ENCODE data around the gene SHCBP1L. TPM values are rescaled to one million over a fixed set of nuclear protein-coding genes. Genes with fewer than 3 reads are reported as not detected.

The SHCBP1L gene
- total and polyA plus RNA-seq, 7 donors = not detected

DNA sequence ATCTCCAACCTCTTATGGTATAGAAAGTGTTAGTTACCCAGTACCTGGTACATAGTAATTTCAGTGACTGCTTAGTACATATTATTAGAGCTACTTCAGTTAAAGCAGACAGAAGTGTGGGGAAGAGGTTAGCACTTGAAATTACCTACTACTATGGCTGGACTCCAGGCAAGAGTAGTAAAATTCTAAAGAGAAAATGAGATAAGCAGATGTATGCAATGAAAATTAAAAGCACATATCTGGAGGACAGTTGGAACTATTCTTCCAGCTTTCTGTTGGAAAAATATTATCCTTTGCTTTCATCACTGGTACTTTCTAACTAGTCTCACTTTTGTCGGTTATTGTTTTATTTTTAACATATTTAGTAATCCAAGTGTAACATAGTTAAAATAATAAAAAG, 90.1 kb downstream of the SHCBP1L start:
- H3K4me3 ChIP-seq = no peak overlapping the region
- no peaks in the 10 kb centered on the region for H3K4me1 ChIP-seq
- DNase-seq = no peak
- peaks cover 10 to 100% of the 10 kb centered on the region in 2 donors for H3K36me3 ChIP-seq (ENCODE audit: insufficient read depth in 1 of 2, low read depth in 1 of 2)
- TF ChIP-seq, protein P1, sequence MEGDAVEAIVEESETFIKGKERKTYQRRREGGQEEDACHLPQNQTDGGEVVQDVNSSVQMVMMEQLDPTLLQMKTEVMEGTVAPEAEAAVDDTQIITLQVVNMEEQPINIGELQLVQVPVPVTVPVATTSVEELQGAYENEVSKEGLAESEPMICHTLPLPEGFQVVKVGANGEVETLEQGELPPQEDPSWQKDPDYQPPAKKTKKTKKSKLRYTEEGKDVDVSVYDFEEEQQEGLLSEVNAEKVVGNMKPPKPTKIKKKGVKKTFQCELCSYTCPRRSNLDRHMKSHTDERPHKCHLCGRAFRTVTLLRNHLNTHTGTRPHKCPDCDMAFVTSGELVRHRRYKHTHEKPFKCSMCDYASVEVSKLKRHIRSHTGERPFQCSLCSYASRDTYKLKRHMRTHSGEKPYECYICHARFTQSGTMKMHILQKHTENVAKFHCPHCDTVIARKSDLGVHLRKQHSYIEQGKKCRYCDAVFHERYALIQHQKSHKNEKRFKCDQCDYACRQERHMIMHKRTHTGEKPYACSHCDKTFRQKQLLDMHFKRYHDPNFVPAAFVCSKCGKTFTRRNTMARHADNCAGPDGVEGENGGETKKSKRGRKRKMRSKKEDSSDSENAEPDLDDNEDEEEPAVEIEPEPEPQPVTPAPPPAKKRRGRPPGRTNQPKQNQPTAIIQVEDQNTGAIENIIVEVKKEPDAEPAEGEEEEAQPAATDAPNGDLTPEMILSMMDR (IDR thresholded peaks at IDR 0.05) = no peak
- H3K9me3 ChIP-seq = no peaks in the 10 kb centered on the region
- 88 to 93% (median 92%) methylated on average over 1 of the region's 1 CpG for WGBS, 3 donors
- H3K27me3 ChIP-seq (ENCODE audit: insufficient read depth in 3 of 3, low read length in 2 of 3) = no peaks in the 10 kb centered on the region
- ATAC-seq = no peak
- intact Hi-C loops (cut with DNase I) = loop anchor here in 1 of 2 donors (10.0 kb wide), 1 partner anchor 672 kb away; no protein-coding TSS in a partner anchor
- H3K27ac ChIP-seq = no peak overlapping the region

GRCh38 chr1:182861994-182862393, 91.0 kb downstream of the SHCBP1L start:
- 95 to 97% (median 95%) methylated on average over 2 of the region's 2 CpGs for WGBS, 3 donors
- no peaks in the 10 kb centered on the region for H3K9me3 ChIP-seq
- no peak for ATAC-seq
- H3K27me3 ChIP-seq (ENCODE audit: insufficient read depth in 3 of 3, low read length in 2 of 3) = no peaks in the 10 kb centered on the region
- no peaks in the 10 kb centered on the region for H3K4me1 ChIP-seq
- no peak for DNase-seq
- intact Hi-C loops (cut with DNase I) = loop anchor here in 1 of 2 donors (10.0 kb wide), 1 partner anchor 673 kb away; no protein-coding TSS in a partner anchor
- H3K27ac ChIP-seq = no peak overlapping the region
- H3K4me3 ChIP-seq = no peak overlapping the region
- TF ChIP-seq, protein P1 (IDR thresholded peaks at IDR 0.05) = no peak
- peaks cover 12 to 100% of the 10 kb centered on the region in 2 donors for H3K36me3 ChIP-seq (ENCODE audit: insufficient read depth in 1 of 2, low read depth in 1 of 2)

DNA sequence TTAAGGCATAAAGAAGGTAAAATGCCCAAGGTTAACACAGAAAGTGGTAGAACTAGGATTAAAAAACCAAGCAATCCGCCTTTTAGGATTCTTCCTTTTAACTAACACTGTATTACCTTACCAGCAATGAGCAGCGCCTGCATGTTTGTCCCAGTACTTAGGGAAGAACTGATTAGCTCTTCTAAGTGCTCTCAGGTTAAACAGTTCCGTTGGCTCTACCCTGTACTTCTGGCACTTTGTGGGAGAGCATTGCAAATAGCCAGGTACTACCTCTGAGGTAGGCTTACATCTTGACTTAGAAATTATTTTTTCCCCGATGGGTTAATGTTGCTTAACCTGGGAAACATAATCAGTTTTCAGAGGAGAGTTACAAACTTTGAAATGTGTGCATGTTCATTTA, 92.3 kb downstream of the SHCBP1L start:
- Histone ChIP-seq H3K27me3 (ENCODE audit: insufficient read depth in 3 of 3, low read length in 2 of 3) (no peaks in the 10 kb centered on the region), H3K36me3 (ENCODE audit: insufficient read depth in 1 of 2, low read depth in 1 of 2) (peaks cover 15 to 100% of the 10 kb centered on the region in 2 donors), H3K4me1 (no peaks in the 10 kb centered on the region), H3K27ac (no peak overlapping the region), H3K4me3 (no peak overlapping the region), H3K9me3 (no peaks in the 10 kb centered on the region)
- TF ChIP-seq, protein P1 (IDR thresholded peaks at IDR 0.05) = no peak
- 88 to 91% (median 89%) methylated on average over 4 of the region's 4 CpGs for WGBS, 3 donors
- intact Hi-C loops (cut with DNase I) = loop anchor here in 1 of 2 donors (10.0 kb wide), 1 partner anchor 674 kb away; no protein-coding TSS in a partner anchor
- DNase-seq = no peak
- ATAC-seq = no peak

DNA sequence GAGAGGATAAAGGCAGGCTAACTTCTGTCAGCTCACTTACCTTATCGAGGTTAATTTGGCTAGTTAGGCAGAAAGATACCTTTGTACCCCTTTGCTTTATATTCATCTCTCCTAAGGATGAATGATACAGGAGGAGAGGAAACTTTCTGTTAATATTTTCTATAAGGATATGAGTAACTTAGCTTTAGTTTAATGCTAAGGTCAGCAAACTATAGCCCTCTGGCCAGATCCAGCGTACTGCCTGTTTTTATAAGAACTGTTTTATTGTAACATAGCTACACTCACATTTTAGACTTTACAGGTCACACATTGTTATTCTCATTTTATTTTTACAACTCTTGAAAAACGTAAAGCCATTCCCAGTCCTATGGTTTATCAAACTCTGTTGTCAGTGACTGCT, 95.8 kb downstream of the SHCBP1L start:
- H3K4me1 ChIP-seq = no peaks in the 10 kb centered on the region
- peaks cover 31 to 100% of the 10 kb centered on the region in 2 donors for H3K36me3 ChIP-seq (ENCODE audit: insufficient read depth in 1 of 2, low read depth in 1 of 2)
- TF ChIP-seq, protein P1 (IDR thresholded peaks at IDR 0.05) = no peak
- no peak for DNase-seq
- H3K9me3 ChIP-seq = no peaks in the 10 kb centered on the region
- intact Hi-C loops (cut with DNase I) = no loop called here
- H3K27ac ChIP-seq = no peak overlapping the region
- H3K4me3 ChIP-seq = no peak overlapping the region
- 96 to 98% (median 96%) methylated on average over 3 of the region's 3 CpGs for WGBS, 3 donors
- H3K27me3 ChIP-seq (ENCODE audit: insufficient read depth in 3 of 3, low read length in 2 of 3) = no peaks in the 10 kb centered on the region
- ATAC-seq = no peak

- 66 to 77% (median 66%) methylated on average over 4 of the region's 4 CpGs for WGBS, 3 donors
- H3K4me3 ChIP-seq = no peak overlapping the region
- no peaks in the 10 kb centered on the region for H3K4me1 ChIP-seq
- TF ChIP-seq, protein P1 (IDR thresholded peaks at IDR 0.05) = no peak
- DNase-seq = no peak
- H3K36me3 ChIP-seq (ENCODE audit: insufficient read depth in 1 of 2, low read depth in 1 of 2) = peaks cover 34 to 98% of the 10 kb centered on the region in 2 donors
- ATAC-seq = no peak
- intact Hi-C loops (cut with DNase I) = no loop called here
- H3K27ac ChIP-seq = no peak overlapping the region
- H3K9me3 ChIP-seq = no peaks in the 10 kb centered on the region
- H3K27me3 ChIP-seq (ENCODE audit: insufficient read depth in 3 of 3, low read length in 2 of 3) = no peaks in the 10 kb centered on the region
These were observed 97.1 kb downstream of the SHCBP1L start for GRCh38 chr1:182855911-182856310.
